Panc1 (cell line): ENCODE results near the gene METTL1. TPM values are rescaled to one million over a fixed set of nuclear protein-coding genes. Genes with fewer than 3 reads are reported as not detected.
A peak's percentile ranks its signal among the peaks of the same experiment; 100 is the strongest.

ENCODE experiments used
- ATAC-seq: fragments of 200-7000 bp; cut with Tn5 transposase; 2 replicates; pipeline ENCODE4 v1.9.1; 2020; ENCODE audit warnings: mild to moderate bottlenecking, moderate library complexity
- BruUV-seq: library from RNA; stranded (reverse); fragments of 400-500 nt; replicated peaks from 2 replicates; lab custom pipeline; 2021; lab: Mats Ljungman, UMichigan
- CTCF ChIA-PET: fragments of 300-600 bp; sonication (Branson Sonifier 250); formaldehyde crosslinking; loops from one replicate; lab custom pipeline; 2022; ENCODE audit warnings: antibody characterized with exemption; lab: Charles Lee
- POLR2A ChIA-PET: fragments of 300-600 bp; sonication (Branson Sonifier 250); formaldehyde crosslinking; loops from one replicate; lab custom pipeline; 2022; ENCODE audit warnings: antibody characterized with exemption; lab: Charles Lee
- DNase-seq: peaks from one replicate; pipeline ENCODE4 v3.0.0-alpha.2; 2010; ENCODE audit warnings: low read depth, low spot score
- H3K27ac ChIP-seq: 2 replicates; pipeline ENCODE4 v1.5.1; 2011; ENCODE audit warnings: mild to moderate bottlenecking, low read length, inconsistent platforms
- H3K27me3 ChIP-seq: fragments of 200-500 bp; sonication (Bioruptor generic); 2 replicates; pipeline ENCODE4 v1.6.0; 2014; ENCODE audit warnings: low read length, inconsistent platforms; ENCODE audit not compliant: control insufficient read depth, insufficient read depth
- H3K36me3 ChIP-seq: fragments of 200-500 bp; sonication (Bioruptor generic); 2 replicates; pipeline ENCODE4 v1.5.1; 2014; ENCODE audit warnings: inconsistent platforms, mild to moderate bottlenecking, low read length, moderate library complexity; ENCODE audit not compliant: control insufficient read depth, insufficient read depth
- H3K4me1 ChIP-seq: 2 replicates; pipeline ENCODE4 v1.5.1; 2011; ENCODE audit warnings: inconsistent platforms, mild to moderate bottlenecking, low read length, moderate library complexity; ENCODE audit not compliant: control insufficient read depth, insufficient read depth
- H3K4me3 ChIP-seq, 2 experiments: 2 replicates each; pipeline ENCODE4 v1.5.1; 2011 to 2012; ENCODE audit warnings: low read depth in 2 of 2, low read length in 2 of 2, mild to moderate bottlenecking in 2 of 2, inconsistent platforms in 1 of 2, moderate library complexity in 1 of 2
- H3K9me3 ChIP-seq: fragments of 200-500 bp; sonication (Bioruptor generic); 2 replicates; pipeline ENCODE4 v1.5.1; 2014; ENCODE audit warnings: low read depth, mild to moderate bottlenecking, inconsistent platforms, low read length, moderate library complexity; ENCODE audit not compliant: control insufficient read depth, insufficient read depth
- POLR2AphosphoS5 ChIP-seq: IDR thresholded peaks from 2 replicates; pipeline ENCODE4 v1.6.1; 2012; ENCODE audit warnings: mild to moderate bottlenecking, low read depth, low read length, moderate library complexity
- SIN3A ChIP-seq: IDR thresholded peaks from 2 replicates; pipeline ENCODE4 v1.6.1; 2012; ENCODE audit warnings: low read depth, mild to moderate bottlenecking, low read length, moderate library complexity, borderline replicate concordance; ENCODE audit not compliant: insufficient read depth
- TCF7L2 ChIP-seq: IDR thresholded peaks from 2 replicates; pipeline ENCODE4 v1.6.1; 2011; ENCODE audit warnings: mild to moderate bottlenecking, low read depth, low read length, inconsistent platforms
- in situ Hi-C: cut with HindIII; loops from 2 replicates; pipeline ENCODE4 v1.10.0; 2016; ENCODE audit warnings: low sequenced_read_pairs, low pct_unique_long_range_greater_than_20kb
- intact Hi-C: fragments of 100-400 bp; cut with micrococcal nuclease; formaldehyde crosslinking; loops from one replicate; pipeline ENCODE4 v1.10.0; 2022; ENCODE audit not compliant: unreplicated experiment
- total RNA-seq: library from RNA; stranded (reverse); gene quantifications from one replicate; pipeline ENCODE4 v1.2.1, GENCODE V29; 2021; ENCODE audit not compliant: unreplicated experiment
- TF ChIP-seq, protein P1 (sequence below): fragments of 450-650 bp; IDR thresholded peaks from 2 replicates; pipeline ENCODE4 v1.5.1; 2017; ENCODE audit warnings: mild to moderate bottlenecking
- TF ChIP-seq, protein P2 (sequence below), 2 experiments: IDR thresholded peaks; 2 replicates each; pipeline ENCODE4 v1.6.1; 2011 to 2012; ENCODE audit warnings: low read depth in 2 of 2, control low read depth in 1 of 2, low read length in 1 of 2, mild to moderate bottlenecking in 1 of 2, moderate library complexity in 1 of 2; ENCODE audit not compliant: insufficient read depth in 1 of 2

METTL1 gene
- total RNA-seq, 1 experiment from 2014 or later: 46.5 TPM

GRCh38 chr12:57757771-57758170, 14.1 kb downstream of the METTL1 start:
- TF ChIP-seq, protein P1, sequence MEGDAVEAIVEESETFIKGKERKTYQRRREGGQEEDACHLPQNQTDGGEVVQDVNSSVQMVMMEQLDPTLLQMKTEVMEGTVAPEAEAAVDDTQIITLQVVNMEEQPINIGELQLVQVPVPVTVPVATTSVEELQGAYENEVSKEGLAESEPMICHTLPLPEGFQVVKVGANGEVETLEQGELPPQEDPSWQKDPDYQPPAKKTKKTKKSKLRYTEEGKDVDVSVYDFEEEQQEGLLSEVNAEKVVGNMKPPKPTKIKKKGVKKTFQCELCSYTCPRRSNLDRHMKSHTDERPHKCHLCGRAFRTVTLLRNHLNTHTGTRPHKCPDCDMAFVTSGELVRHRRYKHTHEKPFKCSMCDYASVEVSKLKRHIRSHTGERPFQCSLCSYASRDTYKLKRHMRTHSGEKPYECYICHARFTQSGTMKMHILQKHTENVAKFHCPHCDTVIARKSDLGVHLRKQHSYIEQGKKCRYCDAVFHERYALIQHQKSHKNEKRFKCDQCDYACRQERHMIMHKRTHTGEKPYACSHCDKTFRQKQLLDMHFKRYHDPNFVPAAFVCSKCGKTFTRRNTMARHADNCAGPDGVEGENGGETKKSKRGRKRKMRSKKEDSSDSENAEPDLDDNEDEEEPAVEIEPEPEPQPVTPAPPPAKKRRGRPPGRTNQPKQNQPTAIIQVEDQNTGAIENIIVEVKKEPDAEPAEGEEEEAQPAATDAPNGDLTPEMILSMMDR: no peak
- TF ChIP-seq TCF7L2 (no peak), SIN3A (no peak), POLR2AphosphoS5 (no peak)
- TF ChIP-seq, protein P2, sequence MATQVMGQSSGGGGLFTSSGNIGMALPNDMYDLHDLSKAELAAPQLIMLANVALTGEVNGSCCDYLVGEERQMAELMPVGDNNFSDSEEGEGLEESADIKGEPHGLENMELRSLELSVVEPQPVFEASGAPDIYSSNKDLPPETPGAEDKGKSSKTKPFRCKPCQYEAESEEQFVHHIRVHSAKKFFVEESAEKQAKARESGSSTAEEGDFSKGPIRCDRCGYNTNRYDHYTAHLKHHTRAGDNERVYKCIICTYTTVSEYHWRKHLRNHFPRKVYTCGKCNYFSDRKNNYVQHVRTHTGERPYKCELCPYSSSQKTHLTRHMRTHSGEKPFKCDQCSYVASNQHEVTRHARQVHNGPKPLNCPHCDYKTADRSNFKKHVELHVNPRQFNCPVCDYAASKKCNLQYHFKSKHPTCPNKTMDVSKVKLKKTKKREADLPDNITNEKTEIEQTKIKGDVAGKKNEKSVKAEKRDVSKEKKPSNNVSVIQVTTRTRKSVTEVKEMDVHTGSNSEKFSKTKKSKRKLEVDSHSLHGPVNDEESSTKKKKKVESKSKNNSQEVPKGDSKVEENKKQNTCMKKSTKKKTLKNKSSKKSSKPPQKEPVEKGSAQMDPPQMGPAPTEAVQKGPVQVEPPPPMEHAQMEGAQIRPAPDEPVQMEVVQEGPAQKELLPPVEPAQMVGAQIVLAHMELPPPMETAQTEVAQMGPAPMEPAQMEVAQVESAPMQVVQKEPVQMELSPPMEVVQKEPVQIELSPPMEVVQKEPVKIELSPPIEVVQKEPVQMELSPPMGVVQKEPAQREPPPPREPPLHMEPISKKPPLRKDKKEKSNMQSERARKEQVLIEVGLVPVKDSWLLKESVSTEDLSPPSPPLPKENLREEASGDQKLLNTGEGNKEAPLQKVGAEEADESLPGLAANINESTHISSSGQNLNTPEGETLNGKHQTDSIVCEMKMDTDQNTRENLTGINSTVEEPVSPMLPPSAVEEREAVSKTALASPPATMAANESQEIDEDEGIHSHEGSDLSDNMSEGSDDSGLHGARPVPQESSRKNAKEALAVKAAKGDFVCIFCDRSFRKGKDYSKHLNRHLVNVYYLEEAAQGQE (IDR thresholded peaks at IDR 0.05; ENCODE audit: insufficient read depth in 1 of 2, low read depth in 2 of 2, low read length in 1 of 2): no peak
- Histone ChIP-seq H3K9me3 (no peaks in the 10 kb centered on the region), H3K27ac (no peak overlapping the region), H3K27me3 (peaks cover 9% of the 10 kb centered on the region), H3K4me3 (no peak overlapping the region), H3K4me1 (peaks cover 5% of the 10 kb centered on the region; the same call in 1 of the 2 replicates), H3K36me3 (no peaks in the 10 kb centered on the region; the same call in 1 of the 2 replicates)
- in situ Hi-C loops (no loop called here), intact Hi-C loops (no loop called here)
- ATAC-seq (no peak), DNase-seq (no peak)
- BruUV-seq: no TSS peak
- ChIA-PET CTCF (no interaction called here), POLR2A (no interaction called here)

DNA sequence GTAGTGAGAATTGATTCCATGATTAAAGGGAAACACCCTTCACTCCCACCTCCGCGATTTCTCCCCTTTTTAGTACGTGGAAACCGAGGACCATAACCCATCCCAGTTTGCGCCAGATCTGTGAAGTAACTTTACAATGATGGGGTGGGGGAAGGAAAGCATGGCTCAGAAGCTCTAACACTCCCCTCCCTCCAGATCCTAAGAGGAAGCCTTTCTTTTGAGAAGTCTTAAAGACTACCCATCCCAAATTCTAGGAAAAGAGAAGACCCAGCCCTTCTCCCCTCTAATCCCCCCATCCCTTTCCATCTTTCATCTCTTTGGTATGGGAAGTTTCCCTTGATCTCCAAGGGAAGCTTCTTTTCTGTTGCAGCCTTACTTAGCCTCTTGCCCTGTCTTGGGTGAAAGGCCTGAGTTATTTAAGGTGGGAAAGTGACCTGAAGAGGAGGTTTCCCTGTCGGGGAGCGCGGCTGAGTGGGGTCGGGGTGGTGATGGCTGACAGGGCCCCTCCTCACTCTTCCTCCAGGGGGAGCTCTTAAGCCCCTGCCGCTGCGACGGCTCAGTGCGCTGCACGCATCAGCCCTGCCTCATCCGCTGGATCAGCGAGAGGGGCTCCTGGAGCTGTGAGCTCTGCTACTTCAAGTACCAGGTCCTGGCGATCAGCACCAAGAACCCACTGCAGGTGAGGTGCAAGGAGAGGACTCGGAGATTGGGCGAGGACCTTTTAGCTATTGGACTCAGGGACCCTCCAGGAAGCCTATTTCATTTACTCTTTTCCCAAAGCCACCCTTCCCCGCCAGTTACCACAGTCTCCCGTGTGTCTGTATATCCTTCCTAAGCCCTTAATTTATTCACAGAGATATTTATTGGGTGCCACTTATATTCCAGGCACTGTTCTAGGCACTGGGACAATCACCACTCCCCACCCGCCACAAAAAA, 15.2 kb downstream of the METTL1 start:
- ATAC-seq (peak; percentile 64), DNase-seq (no peak)
- Histone ChIP-seq H3K27me3 (peaks cover 9% of the 10 kb centered on the region), H3K4me3 (peak overlapping the region; percentile 45 to 54), H3K9me3 (no peaks in the 10 kb centered on the region), H3K36me3 (peaks cover 3% of the 10 kb centered on the region; the same call in 1 of the 2 replicates), H3K4me1 (peaks cover 7% of the 10 kb centered on the region; the same call in 1 of the 2 replicates), H3K27ac (no peak overlapping the region)
- CTCF ChIA-PET: interaction anchor here (0.5 to 1.2 kb wide), 7 partner anchors 9 to 1877 kb away, joined by 3 to 7 read pairs (median 4); partner anchors contain the start of gene CYP27B1
- TF ChIP-seq, protein P2 (IDR thresholded peaks at IDR 0.05; ENCODE audit: insufficient read depth in 1 of 2, low read depth in 2 of 2, low read length in 1 of 2): no peak
- TF ChIP-seq, protein P1: peak; percentile 98
- TF ChIP-seq SIN3A: no peak
- POLR2A ChIA-PET: interaction anchor here (0.5 kb wide), 1 partner anchor 14 kb away, joined by 12 read pairs; no protein-coding TSS in a partner anchor
- in situ Hi-C loops: no loop called here
- BruUV-seq: no TSS peak
- intact Hi-C loops: no loop called here
